IPS-15b (cell line): ENCODE data around the gene GRSF1.
"Not testable (repeated sequence)": the region's sequence is repeated elsewhere in the genome, so short reads cannot be mapped to it uniquely, and the experiment has no call there.

Experiments used
- H3K27me3 ChIP-seq: one replicate; pipeline ENCODE4 v1.6.1; 2013; ENCODE audit warnings: low read length; ENCODE audit not compliant: control insufficient read depth, insufficient read depth
- H3K36me3 ChIP-seq: one replicate; pipeline ENCODE4 v1.6.1; 2013; ENCODE audit warnings: low read length; ENCODE audit not compliant: control insufficient read depth, insufficient read depth
- H3K4me1 ChIP-seq: one replicate; pipeline ENCODE4 v1.6.1; 2013; ENCODE audit warnings: mild to moderate bottlenecking, low read length; ENCODE audit not compliant: control insufficient read depth, insufficient read depth
- H3K4me3 ChIP-seq: one replicate; pipeline ENCODE4 v1.5.1; 2013; ENCODE audit warnings: low read depth, low read length
- H3K9ac ChIP-seq: one replicate; pipeline ENCODE4 v1.6.1; 2013; ENCODE audit warnings: low read depth, mild to moderate bottlenecking, low read length
- H3K9me3 ChIP-seq: one replicate; pipeline ENCODE4 v1.6.1; 2013; ENCODE audit warnings: mild to moderate bottlenecking, low read length; ENCODE audit not compliant: control insufficient read depth, insufficient read depth

Gene GRSF1

DNA sequence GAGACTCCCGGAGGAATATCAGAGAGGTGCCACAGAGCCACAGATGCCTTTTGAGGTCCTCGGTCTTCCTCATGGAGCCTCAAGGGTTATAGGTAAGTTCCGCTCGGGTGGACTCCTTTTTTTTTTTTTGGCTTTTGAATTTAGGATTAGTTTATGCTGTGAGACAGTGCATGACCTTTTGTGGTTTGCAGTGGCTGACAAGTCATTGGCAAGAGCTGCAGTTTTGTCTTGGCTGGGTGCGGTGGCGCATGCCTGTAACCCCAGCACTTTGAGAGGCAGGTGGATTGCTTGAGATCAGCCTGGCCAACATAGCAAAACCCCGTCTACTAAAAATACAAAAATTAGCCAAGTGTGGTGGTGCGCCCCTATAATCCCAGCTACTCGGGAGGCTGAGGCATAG, 4.5 kb upstream of the GRSF1 start:
- Histone ChIP-seq H3K27me3 (no peaks in the 10 kb centered on the region), H3K4me1 (no peaks in the 10 kb centered on the region), H3K36me3 (no peaks in the 10 kb centered on the region), H3K9ac (no peak overlapping the region), H3K4me3 (no peak overlapping the region), H3K9me3 (no peaks in the 10 kb centered on the region)

- Histone ChIP-seq H3K9me3 (no peaks in the 10 kb centered on the region), H3K4me1 (no peaks in the 10 kb centered on the region), H3K4me3 (no peak overlapping the region), H3K9ac (no peak overlapping the region), H3K27me3 (no peaks in the 10 kb centered on the region), H3K36me3 (no peaks in the 10 kb centered on the region)
Observed at GRCh38 chr4:70842761-70843435, 3.2 kb upstream of the GRSF1 start.

GRCh38 chr4:70841951-70842350, 2.3 kb upstream of the GRSF1 start:
- H3K4me3 ChIP-seq = no peak overlapping the region
- no peaks in the 10 kb centered on the region for H3K9me3 ChIP-seq
- H3K27me3 ChIP-seq = no peaks in the 10 kb centered on the region
- no peaks in the 10 kb centered on the region for H3K36me3 ChIP-seq
- no peaks in the 10 kb centered on the region for H3K4me1 ChIP-seq
- H3K9ac ChIP-seq = no peak overlapping the region

GRCh38 chr4:70841211-70841610, 1.5 kb upstream of the GRSF1 start:
- Histone ChIP-seq H3K27me3 (no peaks in the 10 kb centered on the region), H3K4me3 (no peak overlapping the region), H3K36me3 (no peaks in the 10 kb centered on the region), H3K4me1 (peaks cover 5% of the 10 kb centered on the region), H3K9ac (no peak overlapping the region), H3K9me3 (no peaks in the 10 kb centered on the region)

DNA sequence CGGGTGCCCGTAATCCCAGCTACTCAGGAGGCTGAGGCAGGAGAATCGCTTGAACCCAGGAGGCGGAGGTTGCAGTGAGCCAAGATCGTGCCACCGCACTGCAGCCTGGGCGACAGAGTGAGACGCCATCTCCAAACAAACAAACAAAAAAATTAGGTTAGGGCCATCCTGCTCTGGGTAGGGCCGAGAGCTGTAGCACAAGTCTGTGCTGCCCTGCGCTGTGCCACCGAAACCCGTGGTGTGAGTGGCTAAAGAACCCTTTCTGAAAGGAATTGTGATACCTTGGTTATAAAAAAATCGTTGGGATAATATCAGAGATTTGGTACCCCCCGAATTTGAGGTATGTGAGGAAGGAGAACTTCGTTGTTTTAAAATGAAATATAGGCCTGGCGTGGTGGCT, 941 bp upstream of the GRSF1 start:
- not testable (repeated sequence) for H3K9me3 ChIP-seq, H3K4me1 ChIP-seq, H3K4me3 ChIP-seq, H3K36me3 ChIP-seq, H3K27me3 ChIP-seq, H3K9ac ChIP-seq

- H3K27me3 ChIP-seq, H3K4me1 ChIP-seq, H3K36me3 ChIP-seq, H3K4me3 ChIP-seq, H3K9me3 ChIP-seq, H3K9ac ChIP-seq: not testable (repeated sequence)
Observed at GRCh38 chr4:70840137-70840536, 447 bp upstream of the GRSF1 start.

DNA sequence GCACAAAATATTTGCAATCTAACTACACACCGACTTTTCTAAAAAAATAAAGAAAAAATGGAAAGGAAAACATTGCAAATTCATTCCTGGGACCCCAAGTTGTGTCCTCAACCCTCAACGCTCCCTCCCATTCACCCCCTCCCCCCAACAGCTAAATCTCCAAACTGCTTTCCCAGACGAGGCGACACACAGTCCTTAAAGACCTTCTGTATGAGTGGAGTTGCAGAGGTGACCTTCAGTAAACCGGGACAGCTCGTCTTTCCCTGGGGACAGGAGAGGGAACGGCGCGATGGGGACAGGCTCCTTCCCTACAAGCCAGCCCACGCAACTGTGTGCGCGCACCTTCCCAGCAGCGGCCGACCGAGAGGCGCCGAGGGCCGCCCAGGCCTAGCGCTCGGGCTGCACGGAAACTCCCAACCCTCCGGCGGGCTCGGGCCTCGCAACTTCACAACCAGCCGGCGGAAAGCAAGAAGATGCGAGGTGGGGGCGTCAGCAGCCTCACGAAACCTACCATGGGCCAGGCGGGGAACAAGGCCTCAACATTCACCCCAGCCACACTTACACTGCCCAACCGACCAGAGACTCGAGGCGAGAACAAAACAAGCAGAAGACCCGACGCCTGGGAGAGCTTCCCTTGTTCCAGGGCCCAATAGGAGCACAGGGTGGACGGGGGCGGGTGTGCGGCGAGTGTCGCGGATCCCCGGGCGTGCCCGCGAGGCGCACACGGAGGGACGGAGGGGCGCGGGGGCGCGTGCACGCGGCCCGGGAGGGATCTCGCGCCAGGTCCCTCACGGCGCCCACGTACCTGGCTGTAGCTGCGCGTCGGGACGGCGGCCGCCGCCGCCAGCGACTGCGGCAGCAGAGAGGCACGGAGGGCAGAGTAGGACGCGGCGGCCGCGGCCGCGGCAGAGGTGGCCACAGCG, 763 bp downstream of the GRSF1 start:
- Histone ChIP-seq H3K36me3 (peaks cover 8% of the 10 kb centered on the region), H3K4me1 (peaks cover 7% of the 10 kb centered on the region), H3K9ac (peak overlapping the region; percentile 88), H3K27me3 (no peaks in the 10 kb centered on the region), H3K9me3 (no peaks in the 10 kb centered on the region), H3K4me3 (peak overlapping the region; percentile 97)

DNA sequence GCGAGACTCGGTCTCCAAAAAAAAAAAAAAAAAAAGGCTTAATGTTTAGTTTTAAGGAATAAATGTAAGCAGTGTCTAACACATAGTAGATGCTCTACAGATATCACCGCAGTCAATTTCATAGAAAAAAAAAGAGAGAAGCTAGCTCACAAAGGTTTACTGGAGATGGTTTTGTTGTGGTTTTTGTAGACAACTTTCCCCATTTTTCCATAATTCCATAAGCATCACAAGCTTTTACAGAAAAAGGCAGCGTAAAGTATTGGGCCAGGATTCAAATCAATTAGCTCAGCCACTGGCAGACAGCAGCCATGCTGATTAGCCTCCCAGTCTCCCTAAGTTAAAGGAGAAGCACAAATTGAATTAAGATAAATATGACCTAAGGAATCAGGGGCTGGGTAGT, 1.5 kb downstream of the GRSF1 start:
- H3K36me3 ChIP-seq = peaks cover 8% of the 10 kb centered on the region
- H3K4me3 ChIP-seq = peak overlapping the region; percentile 97
- H3K9ac ChIP-seq = peak overlapping the region; percentile 88
- peaks cover 7% of the 10 kb centered on the region for H3K4me1 ChIP-seq
- H3K9me3 ChIP-seq = no peaks in the 10 kb centered on the region
- no peaks in the 10 kb centered on the region for H3K27me3 ChIP-seq

GRCh38 chr4:70836081-70836480, 3.6 kb downstream of the GRSF1 start:
- H3K9ac ChIP-seq = no peak overlapping the region
- peaks cover 7% of the 10 kb centered on the region for H3K4me1 ChIP-seq
- no peak overlapping the region for H3K4me3 ChIP-seq
- H3K27me3 ChIP-seq = no peaks in the 10 kb centered on the region
- H3K36me3 ChIP-seq = peaks cover 17% of the 10 kb centered on the region
- H3K9me3 ChIP-seq = no peaks in the 10 kb centered on the region

DNA sequence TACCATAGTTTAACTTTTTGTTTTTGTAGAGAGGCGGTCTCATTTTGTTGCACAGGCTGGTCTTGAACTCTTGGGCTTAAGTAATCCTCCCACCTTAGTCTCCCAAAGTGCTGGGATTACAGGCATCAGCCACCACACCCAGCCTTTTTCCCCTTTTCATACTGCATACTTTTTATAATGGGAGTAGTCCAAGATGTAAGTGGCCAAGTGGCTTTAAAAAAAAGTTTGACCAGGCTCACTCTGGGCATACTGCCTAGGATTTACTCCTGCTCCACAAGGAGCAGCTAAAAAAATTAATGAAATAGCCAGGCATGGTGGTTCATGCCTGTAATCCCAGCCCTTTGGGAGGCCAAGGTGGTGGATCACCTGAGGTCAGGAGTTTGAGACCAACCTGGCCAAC, 6.0 kb downstream of the GRSF1 start:
- H3K9me3 ChIP-seq = no peaks in the 10 kb centered on the region
- peaks cover 30% of the 10 kb centered on the region for H3K36me3 ChIP-seq

DNA sequence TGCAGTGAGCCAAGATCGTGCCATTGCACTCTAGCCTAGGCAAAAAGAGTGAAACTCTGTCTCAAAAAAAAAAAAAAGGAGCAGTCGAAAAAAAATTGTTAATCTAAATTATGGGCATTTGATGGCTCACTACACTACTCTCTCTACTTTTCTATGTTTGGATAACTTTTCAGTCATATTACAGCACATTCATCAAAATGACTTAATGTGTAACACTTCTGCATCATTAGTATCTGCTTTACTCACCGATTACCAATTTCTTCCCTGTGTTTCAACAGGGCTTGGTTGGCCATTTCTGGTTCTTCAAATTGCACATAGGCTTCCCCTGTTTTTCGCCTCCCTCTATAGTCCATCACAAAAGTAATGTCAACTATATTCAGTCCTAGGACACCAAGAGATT, 8.4 kb downstream of the GRSF1 start:
- Histone ChIP-seq H3K27me3 (no peaks in the 10 kb centered on the region), H3K9ac (no peak overlapping the region), H3K4me1 (peaks cover 2% of the 10 kb centered on the region), H3K36me3 (peaks cover 42% of the 10 kb centered on the region), H3K4me3 (no peak overlapping the region), H3K9me3 (no peaks in the 10 kb centered on the region)

More for the DNA sequence above, 6.0 kb downstream of the GRSF1 start:
- Histone ChIP-seq H3K9ac (no peak overlapping the region), H3K4me3 (no peak overlapping the region), H3K27me3 (no peaks in the 10 kb centered on the region), H3K4me1 (peaks cover 7% of the 10 kb centered on the region)

DNA sequence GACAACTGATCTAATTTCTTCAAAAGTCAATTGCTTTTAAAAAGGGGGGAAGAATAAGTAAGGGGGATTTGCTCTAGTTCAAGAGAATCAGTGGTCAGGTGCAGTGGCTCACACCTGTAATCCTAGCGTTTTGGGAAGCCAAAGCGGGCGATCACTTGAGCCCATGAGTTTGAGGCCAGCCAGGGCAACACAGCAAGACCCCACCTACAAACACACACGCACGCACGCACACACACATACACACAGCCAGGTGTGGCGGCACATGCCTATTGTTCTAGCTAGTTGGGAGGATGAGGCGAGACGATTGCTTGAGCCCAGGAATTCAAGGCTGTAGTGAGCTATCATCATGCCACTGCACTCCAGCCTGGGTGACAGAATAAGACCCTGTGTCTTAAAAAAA, 9.6 kb downstream of the GRSF1 start:
- Histone ChIP-seq H3K9me3 (no peaks in the 10 kb centered on the region), H3K4me3 (no peak overlapping the region), H3K4me1 (no peaks in the 10 kb centered on the region), H3K27me3 (no peaks in the 10 kb centered on the region), H3K36me3 (peaks cover 42% of the 10 kb centered on the region), H3K9ac (no peak overlapping the region)
